ENCODE measurements around the gene RCC1.
"Not testable (repeated sequence)": the region's sequence is repeated elsewhere in the genome, so short reads cannot be mapped to it uniquely, and the experiment has no call there.

Gene RCC1

GRCh38 chr1:28505406-28506187 is at the start of gene RCC1:
Gene RCC1, plus strand, starts transcription at chr1:28506043. Its CDS starts 23,824 bp downstream, at chr1:28529867.
- peak; percentile 93 to 95 for DNase-seq

- no peak for DNase-seq
Measured at GRCh38 chr1:28456078-28456477, 49.8 kb upstream of the RCC1 start.

GRCh38 chr1:28457678-28458077 is 48.2 kb upstream of the RCC1 start:
- no peak for DNase-seq

GRCh38 chr1:28458237-28459228 is 47.3 kb upstream of the RCC1 start:
- no peak for DNase-seq

- DNase-seq: no peak
Measured at GRCh38 chr1:28466226-28466778, 39.5 kb upstream of the RCC1 start.

GRCh38 chr1:28470146-28470545 is 35.7 kb upstream of the RCC1 start:
- DNase-seq: no peak

GRCh38 chr1:28479497-28479896 is 26.3 kb upstream of the RCC1 start:
- not testable (repeated sequence) for DNase-seq

- no peak for DNase-seq
Measured at GRCh38 chr1:28480308-28480707, 25.5 kb upstream of the RCC1 start.

GRCh38 chr1:28482138-28482537 is 23.7 kb upstream of the RCC1 start:
- no peak for DNase-seq

- DNase-seq: no peak
Measured at GRCh38 chr1:28482702-28483101, 23.1 kb upstream of the RCC1 start.

- no peak for DNase-seq
Measured at GRCh38 chr1:28494737-28495136, 11.1 kb upstream of the RCC1 start.

GRCh38 chr1:28499553-28499952 is 6.3 kb upstream of the RCC1 start:
- no peak for DNase-seq

GRCh38 chr1:28501925-28502324 is 3.9 kb upstream of the RCC1 start:
- no peak for DNase-seq

- DNase-seq: no peak
Measured at GRCh38 chr1:28503117-28503516, 2.7 kb upstream of the RCC1 start.

GRCh38 chr1:28506907-28507246 is 1.0 kb downstream of the RCC1 start:
- peak in 1 of 2 experiments; percentile 40 for DNase-seq

GRCh38 chr1:28507247-28507645 is 1.4 kb downstream of the RCC1 start:
- DNase-seq: peak; percentile 39 to 48

GRCh38 chr1:28507646-28508434 is 2.0 kb downstream of the RCC1 start:
- DNase-seq: peak; percentile 31 to 35

- DNase-seq: peak; percentile 29 to 41
Measured at GRCh38 chr1:28508435-28508754, 2.6 kb downstream of the RCC1 start.

GRCh38 chr1:28509705-28510272 is 3.9 kb downstream of the RCC1 start:
- peak; percentile 39 to 54 for DNase-seq

- peak; percentile 54 to 59 for DNase-seq
Measured at GRCh38 chr1:28510273-28510969, 4.6 kb downstream of the RCC1 start.

GRCh38 chr1:28510970-28511440 is 5.2 kb downstream of the RCC1 start:
- peak in 1 of 2 experiments; percentile 57 for DNase-seq
